HFF-Myc (cell line): ENCODE measurements around the gene NUS1.
"Not testable (repeated sequence)": the region's sequence is repeated elsewhere in the genome, so short reads cannot be mapped to it uniquely, and the experiment has no call there.

Source experiments
- DNase-seq: peaks from one replicate; pipeline ENCODE4 v3.0.0-alpha.2; 2011; ENCODE audit warnings: low read depth; ENCODE audit errors: extremely low read depth
- H3K4me3 ChIP-seq: replicated peaks from 2 replicates; pipeline ENCODE4 v1.5.1; 2011; ENCODE audit warnings: low read depth, mild to moderate bottlenecking, control low read depth, low read length
- CTCF ChIP-seq: IDR thresholded peaks from 2 replicates; pipeline ENCODE4 v1.5.1; 2012; ENCODE audit warnings: mild to moderate bottlenecking, low read depth, low read length, control low read depth; ENCODE audit errors: missing control alignments

The NUS1 gene

GRCh38 chr6:117674991-117675657 is at the start of gene NUS1:
TSS of gene NUS1 (plus strand) at chr6:117675469. CDS start at chr6:117675671, 202 bp downstream.
- peak; percentile 78 for TF ChIP-seq CTCF
- H3K4me3 ChIP-seq = peak within 1 kb of the TSS; percentile 60
- peak; percentile 86 for DNase-seq

DNA sequence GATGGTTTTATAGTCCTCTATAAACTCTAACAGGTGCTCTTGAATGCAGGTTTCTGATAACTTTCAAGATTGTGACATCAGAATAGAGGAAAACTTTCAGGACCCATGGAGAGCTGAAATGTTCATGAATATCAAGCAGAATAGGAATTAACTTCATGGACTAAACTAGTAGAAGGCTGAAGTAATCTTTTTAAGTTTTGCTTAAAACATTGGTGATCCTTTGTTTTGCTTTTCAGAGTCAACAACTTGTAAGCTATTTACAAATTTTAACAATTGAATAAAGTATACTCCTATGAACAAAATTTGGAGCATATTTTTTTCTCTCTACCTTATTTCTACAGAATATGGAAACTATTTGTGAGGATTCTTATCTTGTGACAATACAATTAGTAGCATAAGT is 47.7 kb upstream of the NUS1 start:
- DNase-seq = no peak
- no peak for TF ChIP-seq CTCF
- no peak overlapping the region for H3K4me3 ChIP-seq

DNA sequence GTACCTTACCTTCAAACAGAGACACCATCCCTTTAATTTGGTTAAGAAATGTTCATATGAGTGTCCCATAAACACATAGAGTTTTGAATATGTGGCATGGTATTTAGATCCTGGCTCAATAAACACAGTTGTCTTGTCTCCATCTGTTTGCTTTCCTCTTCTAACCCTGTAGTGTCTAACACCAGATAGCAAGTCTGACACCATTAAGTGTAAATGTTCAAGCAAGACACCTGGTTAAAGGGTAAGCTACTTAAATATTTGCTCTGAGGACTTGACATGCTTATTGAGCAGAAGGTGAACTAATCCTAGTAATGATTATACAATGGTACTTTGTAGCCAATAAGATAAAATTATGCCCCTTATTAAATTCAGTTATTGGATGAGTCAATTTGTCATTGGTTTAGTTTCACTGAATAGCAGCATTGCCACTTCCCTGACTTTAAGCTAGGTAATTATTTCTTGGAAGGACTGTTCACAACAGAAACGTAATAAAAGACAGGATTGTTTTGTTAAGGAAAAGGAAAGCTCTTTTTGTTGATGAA is 46.1 kb upstream of the NUS1 start:
- no peak for DNase-seq
- TF ChIP-seq CTCF = no peak
- H3K4me3 ChIP-seq = no peak overlapping the region

- H3K4me3 ChIP-seq = no peak overlapping the region
- DNase-seq = no peak
- no peak for TF ChIP-seq CTCF
These were observed 37.5 kb upstream of the NUS1 start for GRCh38 chr6:117637770-117638169.

GRCh38 chr6:117642976-117643375 is 32.3 kb upstream of the NUS1 start:
- TF ChIP-seq CTCF = no peak
- no peak overlapping the region for H3K4me3 ChIP-seq
- DNase-seq = no peak

DNA sequence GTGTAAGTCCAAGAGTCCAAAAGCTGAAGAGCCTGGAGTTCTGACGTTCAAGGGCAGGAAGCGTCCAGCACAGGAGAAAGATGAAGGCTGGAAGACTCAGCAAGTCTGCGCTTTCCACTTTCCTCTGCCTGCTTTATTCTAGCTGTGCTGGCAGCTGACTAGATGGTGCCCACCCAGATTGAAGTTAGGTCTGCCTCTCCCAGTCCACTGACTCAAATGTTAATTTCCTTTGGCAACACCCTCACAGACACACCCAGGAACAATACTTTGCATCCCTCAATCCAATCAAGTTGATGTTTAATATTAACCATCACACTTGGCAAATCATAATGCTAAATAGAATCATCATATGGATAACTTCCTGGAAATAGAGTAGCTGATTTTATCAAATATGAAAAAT is 23.3 kb upstream of the NUS1 start:
- not testable (repeated sequence) for H3K4me3 ChIP-seq, DNase-seq

DNA sequence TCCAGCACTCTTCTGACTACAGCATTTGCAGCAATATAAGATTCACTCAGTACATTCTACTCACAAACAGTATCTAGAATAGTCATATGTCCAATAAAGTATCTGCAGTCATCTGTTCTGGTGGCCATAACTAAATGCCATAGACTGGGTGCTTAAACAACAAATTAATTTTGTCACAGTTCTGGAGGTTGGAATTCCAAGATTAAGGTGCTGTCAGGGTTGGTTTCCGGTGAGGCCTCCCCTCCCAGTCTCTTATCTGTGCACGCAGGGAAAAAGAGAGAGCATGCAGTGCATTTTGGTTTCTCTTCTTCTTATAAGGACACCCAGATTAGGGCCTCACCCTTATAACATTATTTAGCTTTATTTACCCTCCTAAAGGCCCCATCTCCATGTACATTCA is 21.3 kb upstream of the NUS1 start:
- no peak for DNase-seq
- no peak overlapping the region for H3K4me3 ChIP-seq
- TF ChIP-seq CTCF = no peak
